Neural cell (in vitro differentiated cells): ENCODE results near the gene GNAI2.

ENCODE experiments used
- CTCF ChIP-seq: fragments of 450-650 bp; IDR thresholded peaks from 2 replicates; pipeline ENCODE4 v1.5.1; 2014; ENCODE audit warnings: antibody characterized with exemption, mild to moderate bottlenecking, moderate library complexity; ENCODE audit not compliant: poor library complexity, severe bottlenecking
- EZH2 ChIP-seq: fragments of 200-600, 300-800 bp; shearing (Covaris generic), sonication (generic); IDR thresholded peaks from 2 replicates; pipeline ENCODE4 v1.6.1; 2014; ENCODE audit warnings: antibody characterized with exemption, low read length, borderline replicate concordance, mild to moderate bottlenecking; ENCODE audit not compliant: insufficient read depth, poor library complexity, severe bottlenecking
- RAD21 ChIP-seq: fragments of 450-650 bp; conservative IDR thresholded peaks from 2 replicates; pipeline ENCODE4 v1.6.1; 2014; ENCODE audit warnings: antibody characterized with exemption, mild to moderate bottlenecking, moderate library complexity

- TF ChIP-seq EZH2 (no peak), CTCF (no peak), RAD21 (no peak)
Measured at GRCh38 chr3:50294492-50295403, 58.7 kb downstream of the GNAI2 start.
